MV-4-11 (cell line): Measurements from ENCODE around the gene RCOR2.

ENCODE experiments used
- DNase-seq: peaks from one replicate; lab custom pipeline; 2025; lab: John Stamatoyannopoulos, UW

The RCOR2 gene

DNA sequence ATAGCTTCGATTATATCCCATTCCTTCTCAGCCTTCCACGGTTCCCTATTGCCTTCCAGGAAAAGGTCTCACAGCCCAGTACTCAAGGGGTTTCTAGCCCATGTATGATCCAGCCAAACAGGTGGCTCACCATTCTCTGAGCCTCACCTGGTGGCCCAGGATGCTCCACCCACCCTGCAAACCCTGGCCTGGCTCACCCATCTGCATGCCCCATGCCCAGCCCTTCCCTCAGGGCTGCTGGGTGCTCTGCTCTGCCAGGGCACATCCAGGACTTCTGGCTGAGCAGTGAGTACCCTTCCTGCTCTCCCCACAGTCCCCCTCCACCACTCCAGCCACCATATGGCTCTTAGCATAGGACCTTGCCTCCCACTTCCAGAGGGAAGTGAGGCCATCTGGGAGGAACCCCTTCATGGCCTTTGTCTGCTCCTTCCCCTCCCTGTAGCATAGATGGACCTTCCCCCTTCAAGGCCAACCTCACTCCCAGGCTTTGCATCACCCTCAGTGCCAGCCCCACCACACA, 5.8 kb upstream of the RCOR2 start:
- no peak for DNase-seq

DNA sequence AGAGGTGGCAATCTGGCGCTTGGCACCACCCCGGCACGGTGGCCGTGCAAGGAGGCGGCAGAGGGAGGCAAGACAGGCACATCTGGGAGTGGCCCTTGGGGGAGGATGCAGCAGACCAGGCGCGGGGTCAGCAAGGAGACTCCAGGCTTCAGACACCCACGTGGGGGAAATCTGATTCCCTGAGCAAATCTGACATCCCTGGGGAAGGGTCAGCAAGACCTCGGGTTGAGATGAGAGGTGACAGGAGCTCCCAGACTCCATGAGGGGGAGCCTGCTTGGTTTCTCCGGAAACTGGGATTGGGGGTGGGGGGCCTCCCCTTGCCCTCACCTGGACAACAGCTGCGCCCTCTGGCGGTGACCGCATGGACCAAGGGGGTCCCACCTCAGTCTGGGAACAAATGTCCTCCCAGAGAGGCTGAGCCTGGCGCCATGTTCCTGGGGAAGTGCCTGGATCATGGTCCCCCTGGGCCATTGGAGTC, 4.0 kb upstream of the RCOR2 start:
- DNase-seq, result no peak

DNA sequence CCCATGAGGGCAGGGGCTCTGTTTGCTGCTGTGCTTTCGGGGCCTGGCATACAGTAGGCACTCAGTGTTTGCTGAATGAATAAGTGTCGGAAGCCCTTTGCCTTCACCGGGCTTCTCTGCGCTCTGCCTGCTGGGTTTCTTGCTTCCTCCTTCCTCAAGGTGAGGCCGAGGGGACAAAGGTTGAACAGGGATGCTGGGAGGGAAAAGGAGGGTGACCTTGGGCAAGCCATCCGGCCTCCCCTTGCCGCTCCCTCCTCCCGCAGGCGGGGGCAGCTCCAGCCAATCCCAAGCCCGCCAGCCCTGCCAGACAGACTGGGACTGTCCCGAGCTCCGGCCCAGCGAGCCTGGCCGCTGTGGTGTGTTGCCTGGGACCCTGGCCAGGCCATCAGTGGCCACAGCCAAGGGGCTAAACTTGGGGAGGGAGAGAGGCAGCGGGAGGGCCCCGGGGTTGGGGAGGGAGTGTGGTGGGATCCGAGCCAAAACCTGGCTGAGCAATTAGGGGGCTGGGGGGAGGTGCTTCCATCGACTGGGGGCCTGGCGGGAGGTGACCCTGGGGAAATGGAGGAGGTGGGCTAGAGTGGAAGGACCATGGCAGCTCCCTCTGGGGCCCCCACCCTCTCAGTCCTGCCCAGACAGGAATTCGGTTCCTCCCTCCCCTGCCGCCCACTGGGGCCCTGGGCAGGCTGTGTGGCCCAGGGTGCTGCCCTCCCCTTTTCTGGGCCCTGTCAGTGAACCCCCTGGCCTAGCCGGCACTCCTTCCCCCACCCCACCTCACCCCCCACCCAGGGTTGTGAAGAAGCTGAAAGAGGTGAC, 3.4 kb upstream of the RCOR2 start:
- no peak for DNase-seq

DNA sequence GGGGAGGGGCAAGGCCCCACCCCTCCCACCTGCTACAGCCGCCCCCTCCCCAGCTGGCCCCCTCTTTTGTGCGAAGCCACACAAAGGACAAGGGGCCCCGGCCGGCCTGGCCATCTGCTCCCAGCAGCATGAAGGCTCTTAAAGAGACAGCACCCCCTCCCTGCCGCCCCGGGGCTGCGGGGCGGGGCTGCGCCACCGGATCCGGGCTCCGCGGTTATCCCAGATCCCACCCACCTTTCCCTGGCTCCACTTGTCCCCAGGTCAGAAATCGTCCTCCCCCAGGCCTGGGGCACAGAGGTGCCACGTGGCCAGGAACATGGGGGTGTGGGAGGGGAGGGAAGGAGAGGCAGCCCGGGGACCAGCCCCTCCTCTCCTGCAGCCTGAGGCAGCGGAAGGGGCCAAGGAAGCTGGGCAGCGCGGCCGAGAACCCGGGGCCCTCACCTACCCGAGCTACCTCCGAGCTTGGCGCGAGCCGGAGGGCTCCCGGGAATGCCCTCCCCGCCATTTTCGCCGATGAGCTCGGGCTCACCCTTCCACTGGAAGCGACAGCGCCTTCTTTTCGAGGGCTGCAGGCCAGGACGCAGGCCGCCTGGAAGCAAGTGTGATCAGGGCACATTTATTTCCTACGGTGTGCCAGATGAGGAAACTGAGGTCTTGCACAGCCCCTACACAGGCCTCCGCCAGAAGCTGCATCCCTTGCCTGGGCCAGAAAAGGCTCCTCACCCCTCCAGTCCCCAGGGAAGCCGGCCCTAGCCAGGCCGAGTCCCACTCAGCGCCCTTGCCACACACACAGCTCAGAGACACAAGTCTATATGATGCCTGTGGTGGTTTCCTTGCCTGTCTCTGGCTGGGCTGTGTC, 2.5 kb upstream of the RCOR2 start:
- no peak for DNase-seq

DNA sequence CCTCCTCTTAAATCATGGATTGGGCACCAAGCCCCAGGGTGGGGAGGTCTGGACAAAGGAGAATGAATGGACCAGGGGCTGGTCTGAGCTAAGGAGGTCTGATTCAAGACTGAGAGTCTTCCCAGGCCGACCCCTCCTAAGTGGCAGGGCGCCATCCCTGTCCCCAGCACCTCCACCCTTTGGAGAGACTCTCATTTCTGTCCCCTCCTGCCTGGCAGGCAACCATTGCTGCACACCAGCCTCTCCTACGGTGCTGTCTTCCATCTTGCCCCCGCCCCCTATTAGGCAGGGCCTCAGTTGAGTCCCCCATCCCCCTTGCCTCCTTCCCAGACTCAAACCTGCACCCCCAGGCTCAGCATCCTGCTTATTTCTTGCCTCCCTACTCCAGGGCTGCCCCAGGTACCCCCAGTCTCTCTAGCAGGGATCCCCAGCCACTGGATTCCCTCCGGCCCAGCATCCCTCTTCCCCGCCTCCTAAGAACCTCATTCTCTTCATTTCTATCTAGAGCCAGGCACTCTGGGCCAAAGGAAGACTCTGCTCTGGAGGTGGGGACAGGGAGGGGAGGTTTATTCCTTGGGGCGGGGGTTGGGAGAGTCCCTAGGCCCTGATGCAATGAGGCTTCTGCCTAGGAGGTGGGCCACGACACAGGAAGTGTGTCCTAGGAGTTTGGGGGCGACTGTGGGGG, 1.7 kb upstream of the RCOR2 start:
- DNase-seq, result no peak

DNA sequence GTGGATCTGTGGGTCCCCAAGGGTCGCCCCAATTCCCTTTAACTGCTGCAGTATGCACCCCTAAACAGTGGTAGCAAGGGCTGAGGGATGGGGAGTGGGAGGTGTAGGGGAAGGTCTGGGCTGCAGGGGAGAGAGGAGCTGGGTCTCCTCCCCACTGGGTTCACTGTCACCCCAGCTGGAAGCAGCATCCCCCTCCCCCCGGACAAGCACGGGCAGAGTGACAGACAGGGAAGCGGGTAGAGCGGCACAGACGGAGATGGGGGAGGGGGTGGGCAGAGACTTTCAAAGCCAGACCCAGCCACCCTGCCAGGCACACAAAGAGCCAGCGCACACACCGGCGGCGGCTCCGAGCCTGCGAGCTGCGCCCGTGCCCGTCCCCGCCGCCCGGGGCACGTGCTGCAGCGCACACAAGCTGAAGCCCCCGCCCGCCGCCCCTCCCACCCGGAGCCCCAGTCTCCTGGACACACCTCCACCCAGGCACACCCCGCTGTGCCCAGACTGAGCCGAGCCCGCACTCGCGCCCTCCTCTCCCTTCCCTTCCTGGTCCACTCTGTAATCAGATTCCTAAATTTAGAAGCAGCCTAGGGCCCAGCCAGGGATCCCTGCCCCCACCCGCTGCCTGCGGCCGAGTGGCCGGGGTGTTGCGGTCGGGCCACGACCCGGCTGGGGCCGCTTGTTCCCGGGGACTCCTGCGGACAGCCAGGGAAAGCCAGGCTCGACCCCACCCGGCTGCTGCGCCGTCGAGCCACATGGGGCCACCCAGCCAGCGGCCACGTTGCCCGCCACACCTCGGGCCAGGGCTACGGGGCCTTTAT, 935 bp upstream of the RCOR2 start:
- peak; percentile 53 for DNase-seq

DNA sequence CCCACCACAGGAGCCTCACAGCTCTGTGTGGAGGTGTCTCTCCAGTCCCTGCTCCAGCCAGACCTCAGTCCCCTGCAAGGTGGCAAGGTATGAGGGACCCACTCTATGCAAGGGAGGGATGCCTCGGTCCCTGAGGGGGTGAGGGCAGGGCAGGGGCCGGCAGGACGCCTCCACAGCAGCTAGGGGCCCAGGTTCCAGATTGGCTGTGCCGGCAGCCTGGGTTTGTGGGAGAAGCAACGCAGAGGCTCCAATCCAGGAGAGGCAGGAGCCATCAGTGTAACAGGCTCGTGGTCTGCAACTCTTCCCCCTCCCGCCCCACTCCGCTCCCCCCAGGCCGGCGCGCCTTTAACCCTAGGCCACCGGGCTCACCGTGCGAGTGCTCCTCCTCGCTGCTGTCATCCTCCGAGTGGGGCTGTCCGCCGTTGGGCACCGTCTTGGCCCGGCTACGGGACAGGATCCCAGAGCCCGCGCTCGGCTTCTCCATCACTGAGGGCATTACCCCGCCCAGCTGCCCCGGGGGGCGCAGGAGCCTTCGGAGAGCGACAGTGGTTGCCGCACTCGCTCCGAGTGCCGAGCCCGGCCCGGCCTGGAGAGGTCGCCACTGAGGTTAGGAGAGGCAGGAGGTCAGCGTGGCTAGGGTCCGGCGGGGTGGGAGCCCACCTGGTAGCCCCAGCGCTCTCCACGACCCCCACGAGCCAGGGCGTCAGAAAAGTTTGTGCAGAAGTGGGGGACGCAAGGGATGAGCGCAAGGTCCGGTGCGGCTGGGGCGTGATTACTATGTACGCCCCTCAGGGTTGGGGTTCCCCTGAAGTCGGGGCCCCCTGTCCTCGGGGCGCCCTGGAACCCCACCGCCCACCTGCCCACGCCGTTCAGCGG, 765 bp downstream of the RCOR2 start:
- DNase-seq, result peak; percentile 7

DNA sequence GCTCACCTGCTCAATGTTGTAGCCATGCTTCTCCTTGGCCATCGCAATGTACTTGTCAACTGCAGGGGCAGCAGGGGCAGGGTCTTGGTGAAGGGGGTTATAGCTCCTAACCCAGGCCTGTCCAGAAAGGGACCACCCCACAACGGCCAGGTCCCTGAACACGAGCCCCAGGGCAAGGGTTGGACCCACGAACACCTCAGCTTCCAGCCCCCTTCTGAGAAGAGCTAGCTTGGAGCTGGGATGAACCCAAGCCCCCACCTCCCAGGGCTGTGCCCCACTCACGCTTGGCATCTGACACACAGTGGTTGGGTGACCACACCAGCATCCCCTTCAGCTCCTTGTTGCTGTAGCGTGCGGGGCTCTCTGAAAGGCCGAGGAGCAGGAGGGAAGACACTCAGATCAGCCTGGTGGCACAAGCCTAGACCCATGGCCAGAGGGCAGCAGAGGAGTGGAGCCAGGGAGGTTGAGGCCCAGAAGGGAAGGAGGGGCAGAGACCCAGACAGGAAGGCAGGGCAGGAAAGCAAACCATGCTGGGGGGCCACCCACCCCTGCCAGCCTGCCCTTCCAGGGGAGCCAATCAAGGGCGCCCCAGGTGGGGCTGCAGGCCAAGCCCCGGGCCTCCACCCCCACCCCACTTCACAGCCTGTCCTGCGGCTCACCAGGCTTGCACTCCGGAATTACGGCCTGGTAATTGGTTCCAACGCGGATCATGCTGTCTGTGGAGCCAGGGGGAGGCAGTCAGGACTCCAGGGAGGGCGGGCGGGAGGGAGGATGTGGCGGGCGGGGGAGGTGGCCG, 1.9 kb downstream of the RCOR2 start:
- DNase-seq, result no peak

DNA sequence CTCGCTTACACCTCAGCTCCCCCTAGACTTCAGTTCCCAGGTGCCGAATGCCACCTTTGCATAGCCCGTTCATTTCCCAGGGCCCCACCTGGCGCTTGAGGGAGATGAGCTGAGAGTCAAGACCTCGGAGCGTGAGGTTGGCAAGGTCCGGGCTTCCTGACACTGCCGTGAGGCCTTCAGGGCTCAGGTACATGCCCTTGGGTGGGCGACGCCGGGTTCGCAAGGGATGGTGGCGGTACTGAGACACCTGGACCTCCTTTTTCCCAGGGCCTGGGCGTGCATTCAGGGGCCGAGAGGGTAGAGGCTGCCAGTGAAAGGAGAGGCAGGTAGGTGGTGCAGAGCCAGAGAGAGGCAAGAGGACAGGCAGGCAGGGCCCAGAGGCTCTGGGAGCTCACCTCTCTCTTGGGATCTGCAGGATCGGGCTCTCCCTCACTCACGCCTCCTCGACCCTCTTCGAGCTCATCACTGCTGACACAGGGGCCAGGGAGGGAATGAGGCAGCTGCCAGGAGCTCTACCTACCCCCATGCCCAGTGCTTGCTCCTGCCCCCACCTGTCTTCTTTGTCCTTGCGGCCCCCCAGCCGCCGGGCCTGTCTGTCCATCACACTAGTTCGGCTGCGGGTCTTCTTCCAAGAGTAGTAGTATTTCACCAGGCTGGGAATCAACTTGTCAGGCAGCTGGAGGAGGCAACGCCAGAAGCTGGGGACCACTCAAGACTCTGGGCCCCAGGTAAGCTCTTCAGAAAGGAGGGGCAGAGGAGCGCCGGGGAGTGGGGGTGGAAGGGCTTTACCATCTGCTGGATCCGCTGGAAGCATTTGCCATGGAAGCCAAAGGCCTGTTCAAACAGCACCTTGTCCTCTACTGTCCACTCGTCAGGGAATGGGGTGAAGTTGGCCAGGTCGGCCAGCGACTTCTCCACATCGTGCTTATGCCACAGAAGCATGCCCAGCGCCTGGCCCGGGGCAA, 2.8 kb downstream of the RCOR2 start:
- no peak for DNase-seq

DNA sequence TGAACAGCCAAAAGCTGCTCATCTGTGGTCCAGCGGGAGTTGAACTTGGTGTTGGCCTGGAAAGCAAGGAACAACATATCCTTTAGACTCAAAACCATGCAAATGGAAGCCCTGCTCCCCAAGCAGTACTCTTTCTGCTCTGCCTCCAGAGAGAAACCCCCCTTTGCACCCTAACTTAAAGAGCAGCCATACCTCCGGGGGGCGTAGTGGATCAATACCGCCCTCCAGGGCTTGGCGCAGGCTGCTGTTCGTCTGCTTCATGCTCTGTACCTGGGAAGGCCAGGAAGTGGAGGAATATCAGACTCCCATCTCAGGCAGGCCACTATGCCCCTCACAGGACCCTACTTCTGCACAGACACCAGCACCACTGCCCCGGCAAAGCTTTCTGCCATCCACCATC, 4.3 kb downstream of the RCOR2 start:
- DNase-seq, result no peak

DNA sequence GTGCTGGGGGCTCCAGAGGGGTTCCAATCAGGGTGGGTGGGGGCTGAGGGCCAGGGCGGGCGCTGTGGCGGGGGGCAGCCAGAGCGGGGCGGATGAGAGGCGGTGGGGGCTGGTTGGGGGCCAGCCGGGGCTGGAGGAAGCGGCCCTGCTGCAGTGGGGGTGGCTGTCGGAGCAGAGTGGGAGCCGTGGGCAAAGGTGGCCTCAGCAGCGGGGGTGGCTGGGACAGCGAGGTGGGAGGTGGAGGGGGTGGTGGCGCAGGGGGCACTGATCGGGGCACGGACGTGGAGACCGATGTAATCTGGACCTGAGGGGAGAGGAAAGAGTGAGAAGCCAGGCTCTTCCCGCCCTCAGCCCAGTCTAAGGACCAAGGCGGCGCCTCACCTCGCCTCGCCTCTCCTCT, 5.1 kb downstream of the RCOR2 start:
- DNase-seq, result no peak

DNA sequence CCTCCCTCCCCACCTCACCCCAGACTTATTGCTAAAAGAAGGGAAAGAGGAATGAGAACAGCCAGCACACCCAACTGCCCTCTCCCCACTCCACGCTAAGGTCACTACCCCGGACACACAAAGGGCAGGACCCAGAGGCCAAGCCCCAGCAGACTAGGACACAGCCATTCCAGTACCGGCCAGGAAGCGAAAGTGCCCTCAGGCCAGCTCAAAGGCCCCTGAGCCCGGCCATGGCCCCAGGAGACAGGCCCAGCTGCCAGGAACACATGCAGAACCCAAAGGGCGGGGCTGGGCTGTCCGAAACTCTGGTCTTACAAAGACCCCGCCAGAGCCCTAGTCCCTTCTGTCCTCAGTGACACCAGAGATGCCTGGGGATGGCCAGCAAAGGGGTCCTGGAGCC, 5.5 kb downstream of the RCOR2 start:
- DNase-seq, result no peak

DNA sequence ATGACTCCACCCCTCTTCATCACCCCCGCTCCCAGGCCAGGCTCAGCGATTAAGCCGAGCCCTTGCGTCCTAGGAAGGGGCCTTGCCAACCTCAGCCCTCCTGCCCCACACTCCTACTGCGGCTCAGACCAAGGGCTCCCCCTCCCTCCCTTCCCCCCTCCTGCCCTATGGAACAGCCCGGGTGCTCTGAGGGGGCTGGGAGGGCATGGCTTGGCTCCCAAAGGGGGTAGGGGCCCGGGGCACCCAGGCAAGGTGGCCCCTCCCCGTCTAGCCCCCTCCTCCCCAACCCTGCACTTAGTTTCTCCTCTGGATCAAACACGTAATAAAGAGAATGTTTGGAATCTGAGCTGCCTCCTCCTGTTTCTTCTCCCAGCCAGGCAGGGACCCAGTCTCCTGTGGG, 6.3 kb downstream of the RCOR2 start:
- no peak for DNase-seq

DNA sequence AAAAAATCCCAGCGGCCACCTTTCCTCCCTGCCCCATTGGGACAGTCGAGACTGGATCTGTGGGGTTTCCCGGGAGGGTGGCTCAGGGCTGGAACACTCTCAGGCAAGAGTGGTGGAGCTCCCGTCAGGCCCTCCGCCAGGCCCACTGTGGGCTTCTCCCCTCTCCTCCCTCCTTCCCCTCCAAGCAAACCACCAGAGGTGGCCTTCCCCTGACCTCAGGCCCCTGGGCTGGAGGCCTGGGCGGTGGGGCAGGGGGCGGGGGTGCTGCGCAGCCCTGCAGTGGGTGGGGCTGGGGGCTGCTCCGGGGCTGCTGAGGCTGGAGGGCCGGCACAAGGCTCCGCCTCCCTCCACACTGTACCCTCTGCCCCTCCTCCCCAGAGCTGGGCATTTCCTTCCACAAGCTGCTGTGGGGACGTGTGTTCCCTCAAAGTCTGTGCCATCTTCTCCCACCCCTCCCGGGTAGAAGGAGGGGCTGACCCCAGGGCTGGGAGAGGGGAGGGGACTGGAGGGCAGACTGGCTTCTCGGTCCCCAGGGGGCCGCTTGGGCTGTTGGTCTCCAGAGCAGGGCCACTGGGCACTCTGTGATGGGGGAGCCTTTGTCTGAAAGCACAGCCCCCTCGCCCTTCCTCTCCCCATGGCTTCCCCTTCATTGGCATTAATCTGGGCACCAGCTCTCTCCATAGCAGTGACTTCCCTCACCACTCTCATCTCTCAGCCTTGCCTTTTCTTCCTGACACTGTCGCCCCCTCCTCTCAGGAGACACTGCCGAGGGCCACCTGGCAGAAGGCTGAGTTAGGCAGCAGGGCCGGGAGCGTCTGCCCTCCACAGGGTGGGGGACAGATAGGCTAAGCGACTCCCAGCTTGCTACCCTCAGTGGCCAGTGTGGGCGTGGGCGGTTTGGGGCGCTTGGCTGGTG, 7.1 kb downstream of the RCOR2 start:
- DNase-seq, result no peak

DNA sequence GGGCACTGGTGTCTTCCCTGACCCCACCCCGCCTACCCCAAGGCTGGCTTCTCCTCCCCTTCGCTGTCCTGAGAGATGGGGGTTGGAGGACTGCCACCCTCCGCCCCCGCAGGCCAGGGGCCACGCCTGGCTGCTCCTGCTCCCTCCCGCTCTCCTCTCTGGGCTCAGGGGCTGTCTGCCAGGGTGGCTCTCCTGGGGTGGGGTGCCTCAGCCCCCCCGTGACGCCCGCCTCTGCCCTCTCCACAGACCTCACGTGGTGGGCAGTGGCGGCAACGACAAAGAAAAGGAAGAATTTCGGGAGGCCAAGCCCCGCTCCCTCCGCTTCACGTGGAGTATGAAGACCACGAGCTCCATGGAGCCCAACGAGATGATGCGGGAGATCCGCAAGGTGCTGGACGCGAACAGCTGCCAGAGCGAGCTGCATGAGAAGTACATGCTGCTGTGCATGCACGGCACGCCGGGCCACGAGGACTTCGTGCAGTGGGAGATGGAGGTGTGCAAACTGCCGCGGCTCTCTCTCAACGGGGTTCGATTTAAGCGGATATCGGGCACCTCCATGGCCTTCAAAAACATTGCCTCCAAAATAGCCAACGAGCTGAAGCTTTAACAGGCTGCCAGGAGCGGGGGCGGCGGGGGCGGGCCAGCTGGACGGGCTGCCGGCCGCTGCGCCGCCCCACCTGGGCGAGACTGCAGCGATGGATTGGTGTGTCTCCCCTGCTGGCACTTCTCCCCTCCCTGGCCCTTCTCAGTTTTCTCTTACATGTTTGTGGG, 8.1 kb downstream of the RCOR2 start:
- no peak for DNase-seq

DNA sequence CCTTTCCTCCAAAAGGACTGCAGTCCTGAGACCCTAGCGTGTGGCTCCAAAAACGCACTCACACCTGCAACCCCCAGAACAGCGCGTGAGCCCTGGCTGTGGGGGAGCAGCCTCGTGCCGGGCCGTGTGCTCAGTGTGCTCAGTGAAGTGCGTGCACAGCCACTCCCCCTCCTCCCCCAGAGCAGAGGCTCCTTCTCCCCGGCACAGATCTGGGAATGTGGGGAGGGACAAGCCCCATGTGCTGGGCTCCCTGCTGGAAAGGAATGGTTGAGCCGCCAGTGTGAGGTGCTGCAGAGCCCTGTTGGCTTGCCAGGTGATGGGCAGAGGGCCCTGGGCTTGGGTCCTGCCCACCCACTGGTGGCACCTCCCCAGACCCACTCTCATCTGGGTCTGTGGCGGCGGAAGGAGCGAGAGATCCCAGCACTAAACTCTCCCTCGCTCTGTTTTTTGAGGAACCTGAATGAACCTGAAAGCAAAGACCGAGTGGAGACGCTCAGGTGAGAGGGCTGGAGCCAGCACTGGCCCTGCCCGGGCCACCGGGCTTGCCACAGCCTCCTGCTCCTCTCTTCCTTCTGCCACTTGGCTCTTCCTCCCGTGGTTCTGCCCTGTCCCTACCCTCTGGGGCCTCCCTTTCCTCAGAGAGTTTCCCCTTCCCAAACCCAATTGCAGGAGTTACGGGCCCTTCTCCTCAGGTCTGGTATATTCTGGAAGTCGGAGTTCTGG, 9.0 kb downstream of the RCOR2 start:
- DNase-seq, result no peak
